Osteocyte (in vitro differentiated cells): ENCODE results near the gene TANGO6. TPM values are rescaled to one million over a fixed set of nuclear protein-coding genes. Genes with fewer than 3 reads are reported as not detected.

ENCODE experiments used
- DNase-seq: peaks from one replicate; pipeline ENCODE4 v3.0.0; 2021; ENCODE audit warnings: mixed read lengths; ENCODE audit not compliant: unreplicated experiment; ENCODE audit errors: extremely low spot score
- H3K27ac Mint-ChIP-seq: one replicate; pipeline ENCODE4 v1.8.0; 2021; ENCODE audit warnings: mild to moderate bottlenecking, mixed read lengths; ENCODE audit not compliant: unreplicated experiment
- H3K27me3 Mint-ChIP-seq: one replicate; pipeline ENCODE4 v1.8.0; 2021; ENCODE audit warnings: mixed read lengths; ENCODE audit not compliant: unreplicated experiment
- H3K36me3 Mint-ChIP-seq: one replicate; pipeline ENCODE4 v1.8.0; 2021; ENCODE audit warnings: mixed read lengths; ENCODE audit not compliant: unreplicated experiment
- H3K4me1 Mint-ChIP-seq: one replicate; pipeline ENCODE4 v1.8.0; 2021; ENCODE audit warnings: mixed read lengths; ENCODE audit not compliant: unreplicated experiment
- H3K4me3 Mint-ChIP-seq: one replicate; pipeline ENCODE4 v1.8.0; 2021; ENCODE audit warnings: mild to moderate bottlenecking, moderate library complexity, mixed read lengths; ENCODE audit not compliant: unreplicated experiment
- H3K9me3 Mint-ChIP-seq: one replicate; pipeline ENCODE4 v1.8.0; 2021; ENCODE audit warnings: mixed read lengths; ENCODE audit not compliant: unreplicated experiment
- CTCF ChIP-seq: fragments of 200-600 bp; sonication (generic); IDR thresholded peaks from 2 replicates; pipeline ENCODE4 v1.5.0; 2021; ENCODE audit warnings: antibody characterized with exemption, mild to moderate bottlenecking, moderate library complexity
- total RNA-seq: library from RNA; stranded (reverse); gene quantifications from 2 replicates; pipeline ENCODE4 v1.2.1, GENCODE V29; 2021

Gene TANGO6
- total RNA-seq, 1 donor from 2014 or later: 11.9 TPM

GRCh38 chr16:68992521-68992920 lies 149.2 kb downstream of the TANGO6 start:
- peak overlapping the region; percentile 67 for H3K27ac Mint-ChIP-seq

GRCh38 chr16:68993456-68993855 lies 150.1 kb downstream of the TANGO6 start:
- peak overlapping the region; percentile 68 for H3K27ac Mint-ChIP-seq
- no peaks in the 10 kb centered on the region for H3K9me3 Mint-ChIP-seq
- no peak for DNase-seq
- H3K27me3 Mint-ChIP-seq: no peaks in the 10 kb centered on the region
- peak overlapping the region; percentile 9 for H3K4me3 Mint-ChIP-seq
- no peak for TF ChIP-seq CTCF
- peaks cover 35% of the 10 kb centered on the region for H3K4me1 Mint-ChIP-seq
- peaks cover 2% of the 10 kb centered on the region for H3K36me3 Mint-ChIP-seq

More at GRCh38 chr16:68992521-68992920, 149.2 kb downstream of the TANGO6 start:
- no peak for DNase-seq
- peaks cover 2% of the 10 kb centered on the region for H3K36me3 Mint-ChIP-seq
- H3K27me3 Mint-ChIP-seq: no peaks in the 10 kb centered on the region
- no peak for TF ChIP-seq CTCF
- H3K9me3 Mint-ChIP-seq: no peaks in the 10 kb centered on the region
- peaks cover 35% of the 10 kb centered on the region for H3K4me1 Mint-ChIP-seq
- no peak overlapping the region for H3K4me3 Mint-ChIP-seq

- DNase-seq: no peak
Measured at GRCh38 chr16:68993885-68994284, 150.6 kb downstream of the TANGO6 start.

GRCh38 chr16:68994324-68994723 lies 151.0 kb downstream of the TANGO6 start:
- H3K27me3 Mint-ChIP-seq: no peaks in the 10 kb centered on the region
- no peak for DNase-seq
- H3K27ac Mint-ChIP-seq: peak overlapping the region; percentile 68
- no peak for TF ChIP-seq CTCF
- no peaks in the 10 kb centered on the region for H3K9me3 Mint-ChIP-seq
- H3K36me3 Mint-ChIP-seq: peaks cover under 1% of the 10 kb centered on the region
- H3K4me3 Mint-ChIP-seq: no peak overlapping the region
- H3K4me1 Mint-ChIP-seq: peaks cover 39% of the 10 kb centered on the region

More at GRCh38 chr16:68993885-68994284, 150.6 kb downstream of the TANGO6 start:
- Mint-ChIP-seq H3K4me1 (peaks cover 35% of the 10 kb centered on the region), H3K36me3 (peaks cover 2% of the 10 kb centered on the region), H3K27ac (peak overlapping the region; percentile 68), H3K4me3 (peak overlapping the region; percentile 9), H3K9me3 (no peaks in the 10 kb centered on the region), H3K27me3 (no peaks in the 10 kb centered on the region)
- TF ChIP-seq CTCF: no peak

- H3K4me3 Mint-ChIP-seq: no peak overlapping the region
- peaks cover 40% of the 10 kb centered on the region for H3K4me1 Mint-ChIP-seq
Measured at GRCh38 chr16:68995011-68995504, 151.7 kb downstream of the TANGO6 start.

More at GRCh38 chr16:68995011-68995504, 151.7 kb downstream of the TANGO6 start:
- DNase-seq: no peak
- no peak overlapping the region for H3K27ac Mint-ChIP-seq
- peak; percentile 15 for TF ChIP-seq CTCF
- no peaks in the 10 kb centered on the region for H3K9me3 Mint-ChIP-seq
- no peaks in the 10 kb centered on the region for H3K27me3 Mint-ChIP-seq
- H3K36me3 Mint-ChIP-seq: no peaks in the 10 kb centered on the region
